Esophagus squamous epithelium (tissue), 4 donors: Measurements from ENCODE around the gene SPATS2.

Source experiments
- CTCF ChIP-seq, 6 experiments: fragments of 450-650 bp in 4 of 6; fragments of 200-600 bp in 2 of 6; sonication (generic) in 2 of 6; IDR thresholded peaks; one replicate each; pipeline ENCODE4 v1.5.1; 2016 to 2019; ENCODE audit warnings: antibody characterized with exemption in 6 of 6, mild to moderate bottlenecking in 4 of 6, moderate library complexity in 4 of 6
- POLR2A ChIP-seq, 4 donors: fragments of 450-650 bp; IDR thresholded peaks; one replicate each; pipeline ENCODE4 v1.6.1; 2017; ENCODE audit warnings: antibody characterized with exemption in 4 of 4, mild to moderate bottlenecking in 4 of 4, moderate library complexity in 3 of 4

DNA sequence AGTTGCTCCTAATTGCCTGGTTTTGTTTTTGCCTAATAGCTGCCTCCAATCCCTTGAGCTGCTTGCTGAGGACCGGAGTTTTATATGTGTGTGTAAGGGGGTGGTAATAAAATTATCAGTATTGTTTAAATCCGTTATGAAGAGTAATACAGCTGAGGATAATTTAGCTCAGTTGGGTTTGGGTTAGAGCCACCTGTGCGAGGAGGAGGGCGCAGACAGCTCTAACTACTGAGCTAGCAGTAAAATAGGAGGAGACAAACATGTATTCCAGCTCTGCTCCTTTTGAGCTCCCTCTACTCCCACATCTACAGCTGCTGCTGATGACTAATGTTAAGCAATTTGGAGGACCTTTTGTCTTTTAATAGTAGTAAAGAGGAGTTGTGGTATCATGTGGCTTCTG, 61.5 kb downstream of the SPATS2 start:
- TF ChIP-seq CTCF (IDR thresholded peaks at IDR 0.05) (no peak), POLR2A (IDR thresholded peaks at IDR 0.05) (no peak)
